ENCODE results near the gene KCNN3.

GRCh38 chr1:154741741-154742495 lies 128.2 kb downstream of the KCNN3 start:
- TF ChIP-seq CTCF (conservative IDR thresholded peaks at IDR 0.05; ENCODE audit: low read depth, low read length), result no peak
- no peak for TF ChIP-seq EZH2 (IDR thresholded peaks at IDR 0.05; ENCODE audit: borderline replicate concordance, low read depth, low read length, poor library complexity, severe bottlenecking)
